Tracheal epithelial cell (primary cell): Measurements from ENCODE around the gene LILRB3. TPM values are rescaled to one million over a fixed set of nuclear protein-coding genes. Genes with fewer than 3 reads are reported as not detected.

Experiments used
- total RNA-seq: library from RNA; depleted of rRNA; stranded (reverse); fragments of >200 nt; gene quantifications from 2 replicates; pipeline ENCODE4 v1.2.1, GENCODE V29; 2014

Gene LILRB3
- total RNA-seq = not detected in 2 replicates

DNA sequence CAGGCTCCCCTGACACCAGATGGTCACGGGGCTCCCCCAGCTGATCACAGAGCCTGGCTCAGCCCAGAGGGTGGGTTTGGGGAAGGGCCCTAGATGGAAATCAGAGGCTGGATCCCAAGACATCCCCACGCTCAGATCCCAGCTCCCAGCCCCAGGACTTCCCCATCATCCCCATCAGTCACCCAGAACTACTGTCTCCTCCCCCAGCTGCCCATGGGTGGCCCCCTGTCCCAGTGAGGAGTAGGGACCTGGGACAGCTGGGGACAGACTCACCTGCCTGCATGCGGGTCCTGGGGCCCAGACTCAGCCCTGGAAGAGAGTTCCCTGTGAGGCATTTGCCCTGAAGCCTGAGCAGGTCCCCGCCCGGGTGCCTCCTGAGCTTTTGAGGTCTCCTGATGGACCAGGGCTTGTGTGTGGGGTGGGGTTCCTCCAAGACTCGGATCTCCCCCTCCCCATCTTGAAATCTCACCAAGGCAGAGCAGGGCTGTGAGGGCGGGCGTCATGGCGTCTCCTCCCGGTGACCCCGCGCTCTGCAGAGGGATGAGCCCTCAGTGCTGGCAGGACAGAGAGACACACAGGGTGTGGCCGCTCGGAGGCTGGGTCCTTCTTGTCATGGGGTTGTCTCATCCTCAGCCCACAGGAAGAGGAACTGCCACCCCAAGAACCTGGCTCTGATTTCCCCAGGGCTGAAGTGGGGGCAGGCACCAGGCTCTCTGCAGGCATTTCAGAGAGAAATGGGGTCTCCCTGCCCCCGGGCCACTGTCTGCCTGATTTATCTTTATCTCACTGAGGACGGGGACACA, at the start of gene LILRB3:
TSS of gene LILRB3 (minus strand) at position 534 of the 803 bp plus-strand sequence. CDS start at position 503, 31 bp downstream.

DNA sequence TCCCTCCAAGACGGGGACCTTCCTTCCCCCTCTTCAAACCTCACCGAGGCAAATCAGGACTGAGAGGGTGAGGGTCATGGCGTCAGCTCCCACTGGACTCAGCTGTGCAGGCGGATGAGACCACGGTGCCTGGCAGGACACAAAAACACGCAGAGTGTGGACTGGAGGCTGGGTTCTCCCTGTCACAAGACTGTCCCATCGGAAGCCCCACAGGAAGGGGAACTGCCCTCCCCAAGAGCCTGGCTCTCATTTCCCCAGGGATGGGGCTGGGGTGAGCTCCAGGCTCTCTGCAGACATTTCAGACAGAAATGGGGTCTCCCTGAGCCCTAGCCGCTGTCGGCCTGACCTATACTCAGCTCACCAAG, 34.3 kb upstream of the LILRB3 start, which contains the start of gene LILRB5:
TSS of gene LILRB5 (minus strand) at position 158 of the 365 bp plus-strand sequence. CDS start at position 78, 80 bp downstream.

DNA sequence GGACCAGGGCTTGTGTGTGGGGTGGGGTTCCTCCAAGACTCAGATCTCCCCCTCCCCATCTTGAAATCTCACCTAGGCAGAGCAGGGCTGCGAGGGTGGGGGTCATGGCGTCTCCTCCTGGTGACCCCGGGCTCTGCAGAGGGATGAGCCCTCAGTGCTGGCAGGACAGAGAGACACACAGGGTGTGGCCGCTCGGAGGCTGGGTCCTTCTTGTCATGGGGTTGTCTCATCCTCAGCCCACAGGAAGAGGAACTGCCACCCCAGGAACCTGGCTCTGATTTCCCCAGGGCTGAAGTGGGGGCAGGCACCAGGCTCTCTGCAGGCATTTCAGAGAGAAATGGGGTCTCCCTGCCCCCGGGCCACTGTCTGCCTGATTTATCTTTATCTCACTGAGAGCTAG, 19.8 kb upstream of the LILRB3 start, which contains the start of gene LILRA6:
TSS of gene LILRA6 (minus strand) at position 145 of the 400 bp plus-strand sequence.

DNA sequence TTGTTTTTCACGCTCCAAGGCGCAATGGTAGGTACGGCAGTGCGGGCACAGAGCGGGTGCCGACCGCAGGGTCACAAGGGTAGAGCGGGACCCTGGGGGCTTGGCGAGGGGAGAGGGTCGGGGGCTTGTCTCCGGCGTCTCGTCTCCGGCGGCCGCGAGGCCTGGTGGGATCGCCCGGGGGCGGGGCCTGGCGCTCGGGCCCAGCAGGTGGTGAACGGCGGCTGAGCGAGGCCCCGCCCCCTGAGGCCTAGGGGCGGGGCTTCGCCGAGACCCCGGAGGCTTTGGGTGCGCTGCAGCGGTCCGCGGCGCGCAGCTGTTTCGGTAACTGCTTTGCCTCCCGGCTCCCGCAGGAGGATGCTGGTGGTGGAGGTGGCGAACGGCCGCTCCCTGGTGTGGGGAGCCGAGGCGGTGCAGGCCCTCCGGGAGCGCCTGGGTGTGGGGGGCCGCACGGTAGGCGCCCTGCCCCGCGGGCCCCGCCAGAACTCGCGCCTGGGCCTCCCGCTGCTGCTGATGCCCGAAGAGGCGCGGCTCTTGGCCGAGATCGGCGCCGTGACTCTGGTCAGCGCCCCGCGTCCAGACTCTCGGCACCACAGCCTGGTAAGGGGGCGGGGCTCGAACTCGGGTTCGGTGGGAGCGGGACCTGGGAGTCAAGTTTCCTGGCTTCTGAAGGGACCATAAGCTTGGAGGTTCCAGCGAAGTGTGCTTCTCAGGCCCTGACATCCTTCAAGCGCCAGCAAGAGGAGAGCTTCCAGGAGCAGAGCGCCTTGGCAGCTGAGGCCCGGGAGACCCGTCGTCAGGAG, 31.6 kb downstream of the LILRB3 start, which contains the start of gene TSEN34:
TSS of gene TSEN34 (plus strand) at position 298 of the 800 bp plus-strand sequence. CDS start at position 355, 57 bp downstream.

DNA sequence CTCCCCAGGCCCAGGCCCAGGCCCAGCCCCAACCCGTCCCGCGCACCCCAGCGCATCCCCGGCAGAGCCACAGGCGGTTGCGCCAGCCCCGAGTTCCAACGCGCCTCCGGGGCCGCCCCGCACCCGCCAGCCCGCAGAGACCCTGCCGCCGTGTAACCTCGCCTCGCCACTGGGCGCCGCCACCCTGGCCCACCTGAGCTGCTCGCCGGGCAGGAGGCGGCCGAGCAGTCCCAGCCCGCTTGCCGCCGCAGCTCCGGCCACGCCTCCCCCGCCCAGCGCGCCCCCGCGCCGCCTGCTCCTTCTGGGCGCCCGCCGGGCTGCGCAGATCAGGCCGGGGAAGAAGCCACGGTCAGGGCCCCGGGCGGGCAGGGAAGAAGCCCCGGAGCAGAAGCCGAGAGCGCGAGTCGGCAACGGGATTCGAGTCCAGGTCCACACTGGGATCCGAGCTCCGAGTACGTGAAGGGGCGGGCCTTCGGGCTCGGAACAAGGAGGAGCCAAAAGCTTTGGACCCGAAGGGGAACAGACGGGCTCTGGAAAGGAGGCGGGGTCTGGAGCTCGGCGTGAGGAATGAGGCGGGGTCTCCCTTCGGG, 33.6 kb downstream of the LILRB3 start, which contains the start of gene MBOAT7:
TSS of gene MBOAT7 (minus strand) at position 436 of the 590 bp plus-strand sequence. CDS start 1,072 bp downstream, outside the sequence.

DNA sequence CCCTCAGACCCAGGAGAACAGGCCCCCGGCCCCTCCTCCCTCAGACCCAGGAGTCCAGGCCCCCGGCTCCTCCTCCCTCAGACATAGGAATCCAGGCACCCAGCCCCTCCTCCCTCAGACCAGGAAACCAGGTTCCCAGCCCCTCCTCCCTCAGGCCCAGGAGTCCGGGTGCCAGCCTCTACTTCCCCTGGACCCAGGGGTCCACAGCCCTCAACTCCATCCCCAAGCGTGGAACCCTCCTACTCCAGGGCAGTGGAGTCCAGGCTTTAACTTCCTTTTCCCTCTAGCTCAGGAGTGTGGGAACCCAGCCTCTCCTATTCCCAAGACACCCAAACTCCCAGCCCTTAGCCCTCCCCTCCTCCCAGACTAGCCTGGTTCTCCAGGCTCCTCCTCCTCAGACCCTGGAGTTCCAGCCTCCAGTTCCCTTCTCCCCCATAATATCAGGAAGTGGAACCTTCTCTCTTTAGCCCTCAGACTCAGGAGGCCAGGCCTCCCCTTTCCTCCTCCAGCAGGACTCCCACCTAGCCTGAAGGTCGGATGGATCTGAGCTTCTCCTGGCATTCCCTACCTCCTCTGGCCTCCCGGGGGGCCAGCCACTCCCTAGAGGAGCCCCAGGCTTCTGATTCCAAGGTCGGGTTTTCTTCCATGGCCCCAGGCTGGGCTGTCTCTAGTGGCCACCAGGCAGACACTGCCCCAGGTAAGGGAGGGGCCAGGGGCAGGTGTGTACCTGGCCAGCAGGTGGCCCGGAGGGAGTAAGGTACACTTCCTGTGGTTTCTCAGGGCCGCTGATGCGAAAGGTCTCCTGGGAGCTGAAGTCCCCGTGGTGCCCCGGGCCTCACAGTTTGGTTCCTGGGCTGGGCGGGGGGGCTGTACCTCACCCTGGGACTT, 50.1 kb downstream of the LILRB3 start, which contains the start of gene TMC4:
TSS of gene TMC4 (minus strand) at position 690 of the 888 bp plus-strand sequence. CDS start at position 647, 43 bp downstream.

Other genes starting within 250 kb of the LILRB3 start
- gene CACNG6, start 231.4 kb downstream of the LILRB3 start, total RNA-seq = not detected in 2 replicates
- not detected in 2 replicates for gene VSTM1, start 159.1 kb downstream of the LILRB3 start, total RNA-seq
- not detected in 2 replicates for gene TARM1, start 141.6 kb downstream of the LILRB3 start, total RNA-seq
- 0.72 and 1.1 TPM in 2 replicates for gene OSCAR, start 122.2 kb downstream of the LILRB3 start, total RNA-seq
- gene NDUFA3, start 120.2 kb downstream of the LILRB3 start, total RNA-seq = 3.4 and 4.5 TPM in 2 replicates
- gene TFPT, start 107.3 kb downstream of the LILRB3 start, total RNA-seq = 4.9 and 14.9 TPM in 2 replicates
- 40.3 and 50.6 TPM in 2 replicates for gene PRPF31, start 107.3 kb downstream of the LILRB3 start, total RNA-seq
- 3.4 and 7.5 TPM in 2 replicates for gene CNOT3, start 85.2 kb downstream of the LILRB3 start, total RNA-seq
- 5.5 and 6.7 TPM in 2 replicates for gene LENG1, start 63.3 kb downstream of the LILRB3 start, total RNA-seq
- gene TMC4, start 49.8 kb downstream of the LILRB3 start, total RNA-seq = 32.5 and 38.2 TPM in 2 replicates
- 19.2 and 30.1 TPM in 2 replicates for gene MBOAT7, start 33.4 kb downstream of the LILRB3 start, total RNA-seq
- gene TSEN34, start 31.7 kb downstream of the LILRB3 start, total RNA-seq = 118 and 129 TPM in 2 replicates
- 2,554 and 3,066 TPM in 2 replicates for gene RPS9, start 22.1 kb downstream of the LILRB3 start, total RNA-seq
- not detected in 2 replicates for gene LILRA6, start 19.8 kb upstream of the LILRB3 start, total RNA-seq
- not detected in 2 replicates for gene LILRB5, start 34.3 kb upstream of the LILRB3 start, total RNA-seq
- not detected in 2 replicates for gene LILRB2, start 58.1 kb upstream of the LILRB3 start, total RNA-seq
- gene LILRA5, start 90.2 kb upstream of the LILRB3 start, total RNA-seq = not detected in 2 replicates
- gene LILRA4, start 116.2 kb upstream of the LILRB3 start, total RNA-seq = not detected in 2 replicates
- under 0.01 TPM in 1 of 2 replicates, not detected in the other for gene LAIR1, start 141.9 kb upstream of the LILRB3 start, total RNA-seq
- not detected in 2 replicates for gene TTYH1, start 192.5 kb upstream of the LILRB3 start, total RNA-seq
- 11.5 and 16.4 TPM in 2 replicates for gene LENG8, start 226.2 kb upstream of the LILRB3 start, total RNA-seq
- gene LENG9, start 240.8 kb upstream of the LILRB3 start, total RNA-seq = 15.4 and 24.5 TPM in 2 replicates